Hippocampal formation (tissue), 2 donors: ENCODE results near the gene NPIPA1.
"Not testable (repeated sequence)": the region's sequence is repeated elsewhere in the genome, so short reads cannot be mapped to it uniquely, and the experiment has no call there.

Source experiments
- DNase-seq, 2 donors: peaks; one replicate each; lab custom pipeline; 2025; lab: John Stamatoyannopoulos, UW

The NPIPA1 gene

DNA sequence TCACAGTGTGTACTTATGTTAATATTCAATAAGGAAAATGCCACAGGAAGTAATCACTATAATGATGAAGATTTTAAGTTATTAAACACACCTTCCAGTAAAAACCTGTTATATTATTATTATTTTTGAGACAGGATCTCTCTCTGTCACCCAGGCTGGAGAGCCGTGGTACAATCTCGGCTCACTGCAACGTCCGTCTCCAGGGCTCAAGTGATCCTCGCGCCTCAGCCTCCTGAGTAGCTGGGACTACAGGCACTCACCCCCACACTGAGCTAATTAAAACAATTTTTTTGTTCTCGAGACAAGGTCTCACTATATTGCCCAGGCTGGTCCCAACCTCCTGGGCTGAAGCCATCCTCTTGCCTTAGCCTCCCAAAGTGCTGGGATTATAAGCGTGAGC, 41.0 kb downstream of the NPIPA1 start:
- not testable (repeated sequence) for DNase-seq

DNA sequence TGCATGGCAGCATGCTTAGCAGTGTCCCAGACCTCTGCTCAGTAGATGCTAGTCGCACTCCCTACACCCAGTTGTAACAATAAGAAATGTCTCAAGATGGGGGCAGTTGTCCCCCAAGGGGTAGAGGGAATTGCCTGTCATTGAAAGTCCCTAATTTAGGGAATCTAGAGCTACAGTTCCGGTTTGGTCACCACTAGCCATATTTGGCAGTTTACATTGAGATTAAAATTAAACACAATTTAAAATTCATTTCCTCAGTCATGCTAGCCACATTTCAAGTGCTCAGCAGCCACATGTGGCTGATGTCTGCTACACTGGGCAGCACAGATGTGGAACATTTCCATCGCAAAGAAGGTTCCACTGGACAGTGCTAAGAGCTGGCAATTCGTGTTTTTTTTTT, 41.7 kb downstream of the NPIPA1 start:
- DNase-seq = not testable (repeated sequence)

DNA sequence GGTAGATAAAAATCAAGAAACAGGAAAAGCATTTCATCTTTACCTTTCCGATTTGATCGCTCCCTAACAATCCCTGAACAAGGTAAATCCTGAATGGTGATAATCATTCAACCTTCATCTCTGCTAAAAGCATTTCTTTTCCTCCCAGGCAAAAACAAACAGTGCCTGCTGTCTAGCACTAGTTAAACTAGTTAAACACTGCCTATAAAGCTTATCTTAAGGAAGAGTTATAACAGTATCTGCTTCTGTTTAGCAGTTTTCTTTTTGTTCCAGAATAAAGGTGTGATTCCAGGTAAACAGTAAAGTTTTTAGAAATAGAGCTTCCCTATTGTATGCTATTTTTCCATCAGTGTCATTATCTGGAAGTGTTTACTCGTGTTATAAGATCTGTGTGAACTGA, 44.0 kb downstream of the NPIPA1 start:
- DNase-seq = not testable (repeated sequence)

DNA sequence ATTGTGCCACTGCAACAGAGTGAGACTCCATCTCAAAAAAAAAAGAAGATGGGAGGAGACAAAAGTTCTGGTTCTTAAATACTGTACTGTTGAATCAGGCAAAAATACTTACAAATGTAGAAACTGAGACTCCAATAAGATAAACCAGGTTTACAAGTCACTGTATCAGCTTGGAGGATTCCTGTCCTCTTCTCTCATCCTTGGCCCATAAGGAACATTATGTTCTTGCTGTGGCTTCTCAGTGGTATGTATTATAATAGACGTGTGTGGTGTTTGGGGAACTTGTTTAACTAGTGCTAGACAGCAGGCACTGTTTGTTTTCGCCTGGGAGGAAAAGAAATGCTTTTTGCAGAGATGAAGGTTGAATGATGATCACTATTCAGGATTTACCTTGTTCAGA, 45.3 kb downstream of the NPIPA1 start:
- DNase-seq = not testable (repeated sequence)

DNA sequence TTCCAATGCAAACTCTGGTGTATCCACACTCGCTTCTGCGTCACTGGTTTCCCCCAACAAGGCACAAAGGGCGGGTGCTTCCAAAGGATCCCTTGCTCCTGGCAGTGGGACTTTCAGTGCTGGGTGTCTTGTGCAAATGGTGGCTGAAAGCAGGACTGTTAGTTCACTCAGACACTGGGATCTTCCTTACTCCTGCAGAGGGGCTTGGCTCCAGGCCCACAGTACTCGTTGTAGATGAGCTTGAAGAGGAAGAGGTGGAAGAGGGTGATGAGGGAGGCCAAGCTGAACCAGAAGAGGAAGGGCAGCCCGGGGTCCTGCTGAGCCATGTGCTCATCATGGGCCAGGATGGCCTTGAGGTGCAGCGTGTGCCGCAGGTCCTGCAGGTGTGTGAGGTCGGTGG, 50.8 kb downstream of the NPIPA1 start:
- not testable (repeated sequence) for DNase-seq

DNA sequence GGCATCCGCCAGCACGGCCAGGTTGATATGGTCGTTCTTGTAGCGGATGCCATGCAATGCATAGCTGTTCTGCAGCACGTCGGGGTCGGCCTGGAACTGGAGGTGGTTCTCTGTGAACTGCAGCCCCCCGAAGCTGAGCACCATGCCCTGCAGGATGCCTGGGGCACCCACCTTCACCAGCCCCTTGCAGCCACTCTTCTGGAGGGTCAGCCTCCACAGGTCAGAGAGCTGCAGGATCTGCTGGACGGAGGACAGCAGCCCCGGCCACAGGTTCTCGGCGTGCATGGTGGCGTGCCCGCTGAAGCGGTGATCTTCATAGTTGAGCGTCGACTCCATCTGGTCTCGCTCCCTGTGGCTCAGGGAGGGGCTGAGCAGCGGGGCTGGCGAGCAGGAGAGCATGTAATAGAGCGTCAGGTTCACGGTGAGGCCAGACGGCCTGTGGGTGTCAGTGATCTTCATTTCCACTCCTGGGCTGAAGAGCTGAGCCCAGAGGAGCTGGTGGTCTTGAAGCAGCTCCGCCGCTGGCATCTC, 51.5 kb downstream of the NPIPA1 start:
- not testable (repeated sequence) for DNase-seq

DNA sequence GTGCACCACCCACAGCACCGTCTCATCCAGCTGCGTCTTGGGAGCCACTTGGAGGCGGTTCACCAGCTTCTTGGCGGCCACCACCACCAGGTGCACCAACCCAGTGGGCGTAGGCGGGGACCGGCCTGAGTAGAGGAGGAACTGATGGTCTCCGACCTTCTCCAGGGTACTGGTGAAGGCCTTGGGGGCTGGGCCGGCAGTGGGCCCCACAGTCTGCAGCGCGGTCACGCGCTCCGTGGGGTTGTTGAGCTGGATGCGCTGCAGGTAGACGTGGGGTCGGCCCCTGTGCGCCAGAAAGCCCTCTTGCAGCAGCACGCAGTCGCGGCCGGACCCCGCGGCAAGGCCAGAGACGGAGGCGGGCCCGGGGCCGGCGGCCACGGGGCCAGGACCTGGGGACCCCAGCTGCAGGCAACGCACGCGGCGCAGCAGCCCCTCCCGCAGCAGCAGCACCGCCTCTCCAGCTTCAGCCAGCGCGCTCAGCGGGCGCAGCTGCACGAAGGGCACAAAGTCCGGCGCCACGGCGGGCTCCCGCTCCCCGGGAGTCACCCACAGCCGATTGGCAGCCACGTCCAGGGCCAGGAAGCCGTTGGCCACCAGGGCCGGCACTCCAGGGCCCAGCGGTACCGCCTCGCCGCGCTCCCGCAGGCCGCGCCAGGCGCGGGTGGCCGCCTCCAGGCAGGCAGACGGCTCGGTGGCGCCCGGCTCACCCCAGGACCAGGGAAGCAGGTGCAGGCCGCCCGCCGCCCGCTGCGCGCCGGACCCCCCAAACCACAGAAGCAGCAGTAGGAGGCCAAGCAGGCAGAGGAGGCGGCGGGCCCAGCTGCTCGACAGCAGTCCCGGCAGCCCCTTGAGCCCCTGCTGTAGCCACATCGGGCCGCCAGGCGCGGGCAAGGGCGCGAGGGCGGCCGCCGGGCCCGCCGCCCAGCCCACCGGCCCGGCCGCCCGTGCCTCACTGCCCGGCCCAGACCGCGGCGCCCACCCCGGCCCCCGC, 52.3 kb downstream of the NPIPA1 start:
- not testable (repeated sequence) for DNase-seq

DNA sequence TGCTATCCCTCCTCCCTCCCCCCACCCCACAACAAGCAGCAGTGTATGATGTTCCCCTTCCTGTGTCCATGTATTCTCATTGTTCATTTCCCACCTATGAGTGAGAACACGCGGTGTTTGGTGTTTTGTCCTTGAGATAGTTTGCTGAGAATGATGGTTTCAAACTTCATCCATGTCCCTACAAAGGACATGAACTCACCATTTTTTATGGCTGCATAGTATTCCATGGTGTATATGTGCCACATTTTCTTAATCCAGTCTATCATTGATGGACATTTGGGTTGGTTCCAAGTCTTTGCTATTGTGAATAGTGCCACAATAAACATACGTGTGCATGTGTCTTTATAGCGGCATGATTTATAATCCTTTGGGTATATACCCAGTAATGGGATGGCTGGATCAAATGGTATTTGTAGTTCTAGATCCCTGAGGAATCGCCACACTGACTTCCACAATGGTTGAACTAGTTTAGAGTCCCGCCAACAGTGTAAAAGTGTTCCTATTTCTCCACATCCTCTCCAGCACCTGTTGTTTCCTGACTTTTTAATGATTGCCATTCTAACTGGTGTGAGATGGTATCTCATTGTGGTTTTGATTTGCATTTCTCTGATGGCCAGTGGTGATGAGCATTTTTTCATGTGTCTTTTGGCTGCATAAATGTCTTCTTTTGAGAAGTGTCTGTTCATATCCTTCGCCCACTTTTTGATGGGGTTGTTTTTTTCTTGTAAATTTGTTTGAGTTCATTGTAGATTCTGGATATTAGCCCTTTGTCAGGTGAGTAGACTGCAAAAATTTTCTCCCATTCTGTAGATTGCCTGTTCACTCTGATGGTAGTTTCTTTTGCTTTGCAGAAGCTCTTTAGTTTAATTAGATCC, 56.3 kb downstream of the NPIPA1 start:
- DNase-seq = not testable (repeated sequence)

DNA sequence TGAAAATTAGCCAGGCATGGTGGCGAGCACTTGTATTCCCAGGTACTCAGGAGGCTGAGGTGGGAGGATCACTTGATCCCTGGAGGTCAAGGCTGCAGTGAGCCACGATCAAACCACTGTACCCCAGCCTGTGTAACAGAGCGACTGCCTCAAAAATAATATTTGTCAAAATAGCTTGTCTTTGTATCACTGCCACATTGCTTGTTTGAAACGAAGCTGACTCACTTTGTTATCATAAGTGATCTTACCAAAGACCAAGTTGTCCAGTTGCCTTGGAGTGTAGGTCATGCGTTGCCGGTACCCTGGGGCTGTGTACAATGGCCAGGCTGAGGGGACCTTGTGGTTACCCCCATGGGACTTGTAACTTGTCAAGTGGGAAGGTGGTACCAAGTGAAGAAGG, 59.5 kb downstream of the NPIPA1 start:
- DNase-seq = not testable (repeated sequence)

DNA sequence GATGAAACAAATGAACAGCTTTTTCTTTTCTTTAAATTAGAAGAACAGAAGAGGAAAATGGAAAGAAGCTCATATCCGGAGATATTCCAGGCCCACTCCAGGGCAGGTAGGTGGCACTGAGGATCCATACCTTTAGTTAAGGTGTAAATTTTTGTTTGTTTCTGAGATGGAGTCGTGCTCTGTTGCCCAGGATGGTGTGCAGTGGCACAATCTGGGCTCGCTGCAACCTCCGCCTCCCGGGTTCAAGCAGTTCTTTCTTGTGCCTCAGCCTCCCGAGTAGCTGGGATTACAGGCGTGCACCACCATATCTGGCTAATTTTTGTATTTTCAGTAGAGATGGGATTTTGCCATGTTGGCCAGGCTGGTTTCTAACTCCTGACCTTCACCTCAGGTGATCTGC, 61.1 kb downstream of the NPIPA1 start:
- not testable (repeated sequence) for DNase-seq

DNA sequence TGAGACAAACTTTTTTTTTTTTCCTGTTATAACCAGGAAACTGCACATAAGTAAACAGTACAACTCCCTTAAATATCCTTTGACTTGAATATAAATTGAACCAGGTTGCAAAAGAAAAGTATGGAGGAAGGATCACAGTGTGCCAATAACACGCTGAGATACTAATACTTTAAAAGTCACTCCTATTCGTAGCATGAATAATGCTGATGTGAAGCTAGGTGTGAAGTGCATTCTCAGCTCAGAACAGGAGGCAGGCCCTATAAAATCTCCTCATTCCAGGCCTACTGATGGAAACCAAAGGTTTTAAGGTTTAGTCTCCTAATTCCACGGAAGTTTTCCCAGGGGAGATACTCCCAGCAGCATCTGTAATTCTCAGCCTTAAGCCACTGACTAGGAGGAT, 62.6 kb downstream of the NPIPA1 start:
- DNase-seq = not testable (repeated sequence)
